DOHH2 (cell line): ENCODE results near the gene BABAM2.

Experiments
- H3F3A ChIP-seq: fragments of 200-600 bp; sonication (generic), shearing (Covaris generic); 2 replicates; pipeline ENCODE4 v1.6.0; 2016; ENCODE audit warnings: antibody characterized with exemption, mild to moderate bottlenecking; ENCODE audit not compliant: control insufficient read depth, insufficient read depth
- H3K27ac ChIP-seq: fragments of 200-600 bp; sonication (generic); 2 replicates; pipeline ENCODE4 v1.5.1; 2014; ENCODE audit warnings: low read depth, mild to moderate bottlenecking, low read length, moderate library complexity
- H3K27me3 ChIP-seq: fragments of 200-600 bp; sonication (generic); 2 replicates; pipeline ENCODE4 v1.6.1; 2014; ENCODE audit warnings: mild to moderate bottlenecking, low read length, mixed read lengths; ENCODE audit not compliant: control insufficient read depth
- H3K36me3 ChIP-seq: fragments of 200-600 bp; sonication (generic); 2 replicates; pipeline ENCODE4 v1.6.1; 2014; ENCODE audit warnings: mild to moderate bottlenecking, low read length, moderate library complexity, mixed read lengths; ENCODE audit not compliant: control insufficient read depth
- H3K4me1 ChIP-seq: fragments of 200-600 bp; sonication (generic); 2 replicates; pipeline ENCODE4 v1.6.1; 2014; ENCODE audit warnings: mild to moderate bottlenecking, low read length, mixed read lengths; ENCODE audit not compliant: control insufficient read depth
- H3K4me2 ChIP-seq: fragments of 200-600 bp; sonication (generic); 2 replicates; pipeline ENCODE4 v1.6.0; 2014; ENCODE audit warnings: mild to moderate bottlenecking, low read length, moderate library complexity
- H3K4me3 ChIP-seq: fragments of 200-600 bp; sonication (generic); 2 replicates; pipeline ENCODE4 v1.5.1; 2014; ENCODE audit warnings: mild to moderate bottlenecking, low read length, mixed read lengths
- H3K79me2 ChIP-seq: fragments of 200-600 bp; sonication (generic); 2 replicates; pipeline ENCODE4 v1.6.1; 2014; ENCODE audit warnings: mild to moderate bottlenecking, low read length, mixed read lengths; ENCODE audit not compliant: control insufficient read depth
- H3K9me2 ChIP-seq: fragments of 200-600 bp; sonication (generic); replicated peaks from 2 replicates; pipeline ENCODE4 v1.6.1; 2014; ENCODE audit warnings: mild to moderate bottlenecking, low read length, mixed read lengths; ENCODE audit not compliant: control insufficient read depth
- H3K9me3 ChIP-seq: fragments of 200-600 bp; sonication (generic); 2 replicates; pipeline ENCODE4 v1.6.1; 2014; ENCODE audit warnings: antibody characterized with exemption, low read length, mixed read lengths; ENCODE audit not compliant: control insufficient read depth, insufficient read depth
- H4K20me1 ChIP-seq: fragments of 200-600 bp; sonication (generic); 2 replicates; pipeline ENCODE4 v1.6.0; 2014; ENCODE audit warnings: low read depth, mild to moderate bottlenecking, antibody characterized with exemption, low read length, moderate library complexity; ENCODE audit not compliant: control insufficient read depth, insufficient read depth
- CTCF ChIP-seq: fragments of 200-600 bp; sonication (generic); IDR thresholded peaks from one replicate; pipeline ENCODE4 v1.5.1; 2014; ENCODE audit warnings: antibody characterized with exemption, mild to moderate bottlenecking, low read depth, low read length; ENCODE audit not compliant: poor library complexity, severe bottlenecking
- EZH2phosphoT487 ChIP-seq: fragments of 200-600 bp; sonication (generic); IDR thresholded peaks from 2 replicates; pipeline ENCODE4 v1.6.1; 2017; ENCODE audit warnings: borderline replicate concordance, mild to moderate bottlenecking, antibody characterized with exemption, low read length, moderate library complexity, mixed read lengths

BABAM2 gene

DNA sequence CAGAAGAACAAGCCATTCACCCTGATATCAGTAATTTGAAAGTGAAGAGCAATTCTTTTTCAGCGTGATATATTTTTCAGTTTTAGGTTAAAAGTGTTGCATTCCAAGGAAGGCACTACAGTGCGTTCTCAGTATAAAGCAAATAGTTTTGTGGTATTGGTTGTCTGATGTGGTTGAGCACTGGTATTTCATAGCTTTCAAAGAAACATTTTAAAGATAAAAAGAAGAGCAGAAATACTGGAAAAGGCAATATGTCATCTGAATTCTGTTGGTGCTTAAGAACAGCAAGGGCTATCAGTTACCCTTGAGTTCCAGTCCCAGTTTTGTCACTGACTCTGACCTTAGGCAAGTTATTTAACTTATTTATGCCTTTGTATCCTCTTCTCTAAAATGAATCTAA, 191.6 kb downstream of the BABAM2 start:
- H3K4me2 ChIP-seq, result no peak overlapping the region
- H3K79me2 ChIP-seq, result no peaks in the 10 kb centered on the region
- no peaks in the 10 kb centered on the region for H3K27me3 ChIP-seq
- no peaks in the 10 kb centered on the region for H4K20me1 ChIP-seq
- no peaks in the 10 kb centered on the region for H3K9me2 ChIP-seq
- H3F3A ChIP-seq, result no peaks in the 10 kb centered on the region
- H3K9me3 ChIP-seq, result no peaks in the 10 kb centered on the region
- no peak overlapping the region for H3K27ac ChIP-seq
- H3K4me3 ChIP-seq, result no peak overlapping the region
- H3K36me3 ChIP-seq, result no peaks in the 10 kb centered on the region
- no peak for TF ChIP-seq EZH2phosphoT487
- H3K4me1 ChIP-seq, result no peaks in the 10 kb centered on the region

DNA sequence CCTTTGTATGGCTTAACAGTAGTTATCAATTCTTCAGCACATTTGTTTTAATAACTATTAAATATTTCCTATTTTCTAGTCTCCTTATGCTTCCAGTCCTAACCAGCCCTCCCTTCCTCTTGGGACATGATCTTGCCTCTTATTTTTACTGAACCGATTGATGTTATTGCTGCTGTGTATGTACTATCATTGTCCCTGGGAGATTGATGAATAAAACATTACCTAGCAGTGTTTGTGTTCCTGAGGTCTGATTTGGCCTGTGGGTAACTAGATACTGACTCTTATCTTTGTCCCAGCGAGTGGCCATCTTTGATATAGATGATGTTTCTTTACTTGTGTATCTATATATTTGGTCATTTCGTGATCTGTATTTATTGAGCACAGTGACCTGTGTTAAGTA, 192.9 kb downstream of the BABAM2 start:
- Histone ChIP-seq H3K79me2 (no peaks in the 10 kb centered on the region), H4K20me1 (no peaks in the 10 kb centered on the region), H3F3A (no peaks in the 10 kb centered on the region), H3K36me3 (no peaks in the 10 kb centered on the region), H3K4me2 (no peak overlapping the region), H3K27me3 (no peaks in the 10 kb centered on the region), H3K4me1 (no peaks in the 10 kb centered on the region), H3K9me2 (no peaks in the 10 kb centered on the region), H3K27ac (no peak overlapping the region), H3K4me3 (no peak overlapping the region), H3K9me3 (no peaks in the 10 kb centered on the region)
- TF ChIP-seq CTCF (no peak), EZH2phosphoT487 (no peak)

DNA sequence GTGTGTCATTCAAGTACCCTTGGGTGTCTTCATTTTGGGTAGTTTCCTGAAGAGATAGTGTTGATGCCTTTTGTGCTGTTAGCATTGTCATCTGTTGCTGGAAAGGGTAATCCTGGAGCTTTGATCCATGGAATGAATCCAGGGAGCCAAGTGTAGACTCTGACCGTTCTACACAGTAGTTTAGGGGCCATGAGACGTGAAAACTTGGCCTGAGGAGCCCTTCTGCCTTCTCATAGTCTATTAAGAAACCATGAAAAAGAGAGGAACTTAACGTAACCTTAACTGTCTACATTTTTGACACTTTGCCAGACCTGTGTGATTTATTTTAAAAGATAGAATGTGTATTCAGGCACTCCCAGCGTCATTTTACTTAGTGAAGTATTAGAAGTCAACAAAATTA, 194.0 kb downstream of the BABAM2 start:
- no peaks in the 10 kb centered on the region for H3K36me3 ChIP-seq
- no peaks in the 10 kb centered on the region for H3K79me2 ChIP-seq
- no peaks in the 10 kb centered on the region for H3K4me1 ChIP-seq
- H3K27ac ChIP-seq, result no peak overlapping the region
- no peaks in the 10 kb centered on the region for H4K20me1 ChIP-seq
- no peak overlapping the region for H3K4me3 ChIP-seq
- H3K9me3 ChIP-seq, result no peaks in the 10 kb centered on the region
- H3K4me2 ChIP-seq, result no peak overlapping the region
- H3K27me3 ChIP-seq, result no peaks in the 10 kb centered on the region
- no peak for TF ChIP-seq CTCF
- no peak for TF ChIP-seq EZH2phosphoT487
- no peaks in the 10 kb centered on the region for H3K9me2 ChIP-seq
- no peaks in the 10 kb centered on the region for H3F3A ChIP-seq

- no peaks in the 10 kb centered on the region for H3K9me3 ChIP-seq
- H3K36me3 ChIP-seq, result no peaks in the 10 kb centered on the region
- no peak overlapping the region for H3K27ac ChIP-seq
- H3K9me2 ChIP-seq, result no peaks in the 10 kb centered on the region
- H3K4me3 ChIP-seq, result no peak overlapping the region
- H3K4me1 ChIP-seq, result no peaks in the 10 kb centered on the region
- no peaks in the 10 kb centered on the region for H3K79me2 ChIP-seq
- TF ChIP-seq EZH2phosphoT487, result no peak
- no peak for TF ChIP-seq CTCF
- no peak overlapping the region for H3K4me2 ChIP-seq
- H3F3A ChIP-seq, result no peaks in the 10 kb centered on the region
- H4K20me1 ChIP-seq, result no peaks in the 10 kb centered on the region
- no peaks in the 10 kb centered on the region for H3K27me3 ChIP-seq
Observed at GRCh38 chr2:28085201-28085600, 194.7 kb downstream of the BABAM2 start.
